ENCODE data around the gene HOXD9. TPM values are rescaled to one million over a fixed set of nuclear protein-coding genes. Genes with fewer than 3 reads are reported as not detected.

The HOXD9 gene
- total RNA-seq, 2 donors from 2014 or later = 1.4 TPM; not detected in 1

GRCh38 chr2:176109946-176110345 is 12.6 kb upstream of the HOXD9 start:
- ATAC-seq (ENCODE audit: insufficient number of reproducible peaks, low FRiP score, low read depth) = no peak
- Histone ChIP-seq H3K27me3 (replicated peaks; ENCODE audit: insufficient read depth) (peaks cover 42% of the 10 kb centered on the region), H3K4me1 (ENCODE audit: control insufficient read depth in 1 of 2, low read depth in 2 of 2) (peaks cover 5 to 15% of the 10 kb centered on the region in 2 donors), H3K27ac (no peak overlapping the region), H3K9me3 (no peaks in the 10 kb centered on the region), H3K36me3 (no peaks in the 10 kb centered on the region), H3K4me3 (no peak overlapping the region)
- TF ChIP-seq, protein P1, sequence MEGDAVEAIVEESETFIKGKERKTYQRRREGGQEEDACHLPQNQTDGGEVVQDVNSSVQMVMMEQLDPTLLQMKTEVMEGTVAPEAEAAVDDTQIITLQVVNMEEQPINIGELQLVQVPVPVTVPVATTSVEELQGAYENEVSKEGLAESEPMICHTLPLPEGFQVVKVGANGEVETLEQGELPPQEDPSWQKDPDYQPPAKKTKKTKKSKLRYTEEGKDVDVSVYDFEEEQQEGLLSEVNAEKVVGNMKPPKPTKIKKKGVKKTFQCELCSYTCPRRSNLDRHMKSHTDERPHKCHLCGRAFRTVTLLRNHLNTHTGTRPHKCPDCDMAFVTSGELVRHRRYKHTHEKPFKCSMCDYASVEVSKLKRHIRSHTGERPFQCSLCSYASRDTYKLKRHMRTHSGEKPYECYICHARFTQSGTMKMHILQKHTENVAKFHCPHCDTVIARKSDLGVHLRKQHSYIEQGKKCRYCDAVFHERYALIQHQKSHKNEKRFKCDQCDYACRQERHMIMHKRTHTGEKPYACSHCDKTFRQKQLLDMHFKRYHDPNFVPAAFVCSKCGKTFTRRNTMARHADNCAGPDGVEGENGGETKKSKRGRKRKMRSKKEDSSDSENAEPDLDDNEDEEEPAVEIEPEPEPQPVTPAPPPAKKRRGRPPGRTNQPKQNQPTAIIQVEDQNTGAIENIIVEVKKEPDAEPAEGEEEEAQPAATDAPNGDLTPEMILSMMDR (IDR thresholded peaks at IDR 0.05) = no peak
- no peak for DNase-seq (ENCODE audit: low spot score)

DNA sequence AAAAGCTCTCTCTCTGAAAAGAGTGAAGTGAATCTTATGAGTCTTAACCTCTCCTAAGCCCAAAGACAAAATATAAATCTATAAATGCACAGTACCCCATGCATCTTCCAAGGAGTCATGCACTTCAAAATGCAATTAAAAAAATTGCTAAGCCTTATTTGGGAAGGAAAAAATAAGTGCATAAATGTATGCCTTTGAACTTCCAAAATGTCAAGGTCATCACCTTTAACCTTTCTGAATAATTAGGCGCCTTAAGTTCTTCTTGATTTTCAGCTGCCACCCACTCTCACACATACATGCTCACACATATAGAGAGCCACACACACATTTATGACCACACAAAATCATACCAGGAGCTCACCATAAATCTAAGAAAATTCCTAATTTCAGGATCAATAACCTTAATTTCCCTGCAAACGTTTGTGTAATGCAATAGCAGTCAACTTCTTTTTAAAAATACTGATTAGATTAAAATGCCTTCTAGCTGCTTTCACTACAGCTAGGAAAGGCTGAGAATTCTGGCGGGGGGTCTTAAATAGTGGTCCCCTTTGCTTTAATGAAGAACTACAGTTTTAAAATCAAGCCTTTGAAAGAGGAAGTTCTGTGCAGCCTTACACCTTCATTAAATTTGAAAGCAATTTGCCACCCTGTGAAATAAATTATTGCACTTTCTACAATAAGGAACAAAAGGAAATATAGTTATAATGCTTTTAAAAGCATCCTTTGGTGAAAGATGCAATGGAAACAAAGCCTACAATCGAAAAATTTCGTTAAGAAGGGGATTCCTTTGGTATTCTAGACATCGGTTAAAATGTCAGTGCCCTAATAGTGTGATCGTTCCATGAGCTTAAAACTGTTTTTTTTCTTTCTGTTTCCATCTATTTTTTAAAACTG is 11.9 kb upstream of the HOXD9 start:
- TF ChIP-seq, protein P1 (IDR thresholded peaks at IDR 0.05) = no peak
- H3K27me3 ChIP-seq (replicated peaks; ENCODE audit: insufficient read depth) = peaks cover 39% of the 10 kb centered on the region
- H3K4me1 ChIP-seq (ENCODE audit: control insufficient read depth in 1 of 2, low read depth in 2 of 2) = peaks cover 5 to 13% of the 10 kb centered on the region in 2 donors
- H3K27ac ChIP-seq = no peak overlapping the region
- DNase-seq (ENCODE audit: low spot score) = no peak
- no peaks in the 10 kb centered on the region for H3K9me3 ChIP-seq
- H3K4me3 ChIP-seq = no peak overlapping the region
- H3K36me3 ChIP-seq = no peaks in the 10 kb centered on the region
- no peak for ATAC-seq (ENCODE audit: insufficient number of reproducible peaks, low FRiP score, low read depth)

DNA sequence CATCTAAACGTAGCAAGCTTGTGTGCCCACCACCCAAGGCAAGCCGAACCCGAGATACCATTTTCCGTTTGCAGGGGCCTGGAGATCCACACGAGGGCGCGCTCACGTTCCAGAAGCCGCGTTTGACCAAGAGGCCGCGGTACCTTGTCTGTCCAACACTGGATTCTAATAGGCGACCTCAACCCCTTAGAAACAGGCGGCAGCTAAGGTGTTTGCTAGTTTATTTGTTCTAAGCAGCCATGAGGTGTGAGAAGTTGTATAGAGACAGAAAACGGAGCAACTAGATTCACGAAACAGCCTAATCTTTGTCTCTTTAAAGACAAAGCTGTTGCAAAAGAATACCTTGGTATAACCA is 11.2 kb upstream of the HOXD9 start:
- Histone ChIP-seq H3K27me3 (replicated peaks; ENCODE audit: insufficient read depth) (peaks cover 41% of the 10 kb centered on the region), H3K4me3 (no peak overlapping the region), H3K36me3 (no peaks in the 10 kb centered on the region), H3K9me3 (no peaks in the 10 kb centered on the region), H3K4me1 (ENCODE audit: control insufficient read depth in 1 of 2, low read depth in 2 of 2) (peaks cover 5 to 14% of the 10 kb centered on the region in 2 donors), H3K27ac (no peak overlapping the region)
- DNase-seq (ENCODE audit: low spot score) = no peak
- no peak for ATAC-seq (ENCODE audit: insufficient number of reproducible peaks, low FRiP score, low read depth)
- TF ChIP-seq, protein P1 (IDR thresholded peaks at IDR 0.05) = no peak

- Histone ChIP-seq H3K27me3 (replicated peaks; ENCODE audit: insufficient read depth) (peaks cover 47% of the 10 kb centered on the region), H3K27ac (no peak overlapping the region), H3K4me1 (ENCODE audit: control insufficient read depth in 1 of 2, low read depth in 2 of 2) (peaks cover 2 to 13% of the 10 kb centered on the region in 2 donors), H3K9me3 (no peaks in the 10 kb centered on the region), H3K4me3 (no peak overlapping the region), H3K36me3 (no peaks in the 10 kb centered on the region)
- no peak for DNase-seq (ENCODE audit: low spot score)
- TF ChIP-seq, protein P1 (IDR thresholded peaks at IDR 0.05) = no peak
- no peak for ATAC-seq (ENCODE audit: insufficient number of reproducible peaks, low FRiP score, low read depth)
Observed at GRCh38 chr2:176111846-176112374, 10.6 kb upstream of the HOXD9 start.

- H3K4me3 ChIP-seq = no peak overlapping the region
- no peak for ATAC-seq (ENCODE audit: insufficient number of reproducible peaks, low FRiP score, low read depth)
- TF ChIP-seq, protein P1 (IDR thresholded peaks at IDR 0.05) = no peak
- DNase-seq (ENCODE audit: low spot score) = no peak
- no peak overlapping the region for H3K27ac ChIP-seq
- no peaks in the 10 kb centered on the region for H3K36me3 ChIP-seq
- H3K27me3 ChIP-seq (replicated peaks; ENCODE audit: insufficient read depth) = peaks cover 52% of the 10 kb centered on the region
- H3K9me3 ChIP-seq = no peaks in the 10 kb centered on the region
- peaks cover 0 to 9% of the 10 kb centered on the region in 2 donors for H3K4me1 ChIP-seq (ENCODE audit: control insufficient read depth in 1 of 2, low read depth in 2 of 2)
Observed at GRCh38 chr2:176112375-176113302, 9.9 kb upstream of the HOXD9 start.
